Natural killer cell treated with Interleukin-12 subunit alpha and Interleukin-12 subunit beta and Interleukin-15 and Interleukin-18, amount 100 ng/mL, for 72 hours (primary cell): ENCODE data around the gene CENPI. TPM values are rescaled to one million over a fixed set of nuclear protein-coding genes. Genes with fewer than 3 reads are reported as not detected.

Source experiments
- ATAC-seq, 2 donors: fragments of 150-1000 bp; cut with Tn5 transposase in 1 of 2; sonication (Bioruptor Pico), chemical (Tn5 transposase) in 1 of 2; 2 replicates each; pipeline ENCODE4 v1.10.0; 2021
- DNase-seq: peaks from one replicate; pipeline ENCODE4 v3.0.0; 2022; ENCODE audit warnings: low spot score
- H3K27ac Mint-ChIP-seq, 2 donors: 1 replicate in 1 of 2; 2 replicates in 1 of 2; pipeline ENCODE4 v1.8.0; 2022; ENCODE audit warnings: mixed read lengths in 2 of 2, mild to moderate bottlenecking in 1 of 2, moderate library complexity in 1 of 2
- H3K27me3 Mint-ChIP-seq, 2 donors: 1 replicate in 1 of 2; 2 replicates in 1 of 2; pipeline ENCODE4 v1.8.0; 2022; ENCODE audit warnings: mixed read lengths in 2 of 2
- H3K36me3 Mint-ChIP-seq: one replicate; pipeline ENCODE4 v1.8.0; 2022; ENCODE audit warnings: mixed read lengths
- H3K4me1 Mint-ChIP-seq, 2 donors: 1 replicate in 1 of 2; 2 replicates in 1 of 2; pipeline ENCODE4 v1.8.0; 2022; ENCODE audit warnings: low read depth in 2 of 2, mixed read lengths in 2 of 2, mild to moderate bottlenecking in 1 of 2
- H3K4me3 Mint-ChIP-seq: one replicate; pipeline ENCODE4 v1.8.0; 2022; ENCODE audit warnings: mixed read lengths
- H3K9me3 Mint-ChIP-seq: 2 replicates; pipeline ENCODE4 v1.8.0; 2022; ENCODE audit warnings: mixed read lengths
- total RNA-seq, 2 donors: library from RNA; stranded (reverse); gene quantifications; one replicate each; pipeline ENCODE4 v1.2.3, GENCODE V29; 2022

Gene CENPI
- total RNA-seq, 2 donors from 2014 or later: 18.3 to 38.7 TPM

GRCh38 chrX:101091817-101092216 is 6.2 kb upstream of the CENPI start:
- no peak overlapping the region for H3K4me3 Mint-ChIP-seq
- no peak for ATAC-seq

GRCh38 chrX:101108284-101108683 is 10.3 kb downstream of the CENPI start:
- Mint-ChIP-seq H3K4me1 (no peaks in the 10 kb centered on the region), H3K27ac (no peak overlapping the region), H3K36me3 (no peaks in the 10 kb centered on the region), H3K27me3 (no peaks in the 10 kb centered on the region), H3K9me3 (no peaks in the 10 kb centered on the region), H3K4me3 (no peak overlapping the region)
- ATAC-seq (no peak), DNase-seq (no peak)

More at GRCh38 chrX:101091817-101092216, 6.2 kb upstream of the CENPI start:
- no peaks in the 10 kb centered on the region for H3K36me3 Mint-ChIP-seq
- peaks cover 6 to 11% of the 10 kb centered on the region in 2 donors for H3K27me3 Mint-ChIP-seq
- H3K4me1 Mint-ChIP-seq: no peaks in the 10 kb centered on the region
- H3K9me3 Mint-ChIP-seq: no peaks in the 10 kb centered on the region
- no peak for DNase-seq
- no peak overlapping the region for H3K27ac Mint-ChIP-seq

- H3K4me3 Mint-ChIP-seq: no peak overlapping the region
- DNase-seq: no peak
- no peaks in the 10 kb centered on the region for H3K9me3 Mint-ChIP-seq
- H3K27ac Mint-ChIP-seq: no peak overlapping the region
- no peaks in the 10 kb centered on the region for H3K4me1 Mint-ChIP-seq
- ATAC-seq: no peak
- no peaks in the 10 kb centered on the region for H3K27me3 Mint-ChIP-seq
- no peaks in the 10 kb centered on the region for H3K36me3 Mint-ChIP-seq
These were observed 19.7 kb downstream of the CENPI start for GRCh38 chrX:101117701-101118100.

- H3K27ac Mint-ChIP-seq: no peak overlapping the region
These were observed 38.2 kb downstream of the CENPI start for GRCh38 chrX:101136235-101136634.

More at GRCh38 chrX:101136235-101136634, 38.2 kb downstream of the CENPI start:
- Mint-ChIP-seq H3K9me3 (no peaks in the 10 kb centered on the region), H3K27me3 (no peaks in the 10 kb centered on the region), H3K4me3 (no peak overlapping the region), H3K36me3 (peaks cover 9% of the 10 kb centered on the region), H3K4me1 (no peaks in the 10 kb centered on the region)
- DNase-seq (no peak), ATAC-seq (no peak)

Other genes starting within 250 kb of the CENPI start
- gene NOX1, start 223.8 kb upstream of the CENPI start, total RNA-seq: not detected
- under 1 TPM; 0.14 TPM for gene XKRX, start 169.3 kb upstream of the CENPI start, total RNA-seq
- gene ARL13A, start 128.5 kb upstream of the CENPI start, total RNA-seq: not detected
- gene TRMT2B, start 46.1 kb upstream of the CENPI start, total RNA-seq: 10 to 100 TPM; 19.8 to 34.3 TPM
- not detected for gene TMEM35A, start 19.3 kb upstream of the CENPI start, total RNA-seq
- under 1 TPM; 0.31 to 0.64 TPM for gene DRP2, start 121.6 kb downstream of the CENPI start, total RNA-seq
- gene TAF7L, start 193.1 kb downstream of the CENPI start, total RNA-seq: under 1 TPM; 0.19 to 0.84 TPM